ENCODE results near the gene PERM1.
A peak's percentile ranks its signal among the peaks of the same experiment; 100 is the strongest.

DNA sequence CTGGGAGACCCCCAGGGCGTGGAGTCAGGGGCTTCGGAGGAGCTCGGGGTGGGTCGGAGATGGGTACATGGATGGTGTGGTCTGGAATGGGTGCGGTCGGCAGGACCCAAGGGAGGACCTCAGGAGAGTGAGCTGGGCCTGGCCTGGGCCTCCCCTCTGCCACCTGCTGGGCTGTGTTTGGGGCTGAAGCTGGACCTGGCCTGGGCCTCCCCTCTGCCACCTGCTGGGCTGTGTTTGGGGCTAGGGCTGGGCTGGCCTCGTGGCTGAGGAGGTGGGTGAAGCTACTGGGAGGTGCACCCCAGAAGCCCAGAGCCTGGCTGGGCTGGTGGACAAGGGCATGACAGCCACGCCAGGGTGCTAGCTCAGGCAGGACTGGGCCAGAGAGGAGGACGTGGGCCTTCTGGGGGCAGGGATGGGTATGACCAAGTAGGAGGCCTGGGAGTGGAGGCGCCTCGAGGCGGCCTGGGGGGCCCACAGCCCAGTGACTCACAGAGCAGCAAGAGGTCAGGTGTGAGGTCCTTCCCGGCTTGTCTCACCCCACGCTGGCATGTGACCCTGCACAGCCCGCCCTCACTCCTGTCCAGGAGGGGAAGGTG, 43.7 kb downstream of the PERM1 start:
- TF ChIP-seq, protein P1, sequence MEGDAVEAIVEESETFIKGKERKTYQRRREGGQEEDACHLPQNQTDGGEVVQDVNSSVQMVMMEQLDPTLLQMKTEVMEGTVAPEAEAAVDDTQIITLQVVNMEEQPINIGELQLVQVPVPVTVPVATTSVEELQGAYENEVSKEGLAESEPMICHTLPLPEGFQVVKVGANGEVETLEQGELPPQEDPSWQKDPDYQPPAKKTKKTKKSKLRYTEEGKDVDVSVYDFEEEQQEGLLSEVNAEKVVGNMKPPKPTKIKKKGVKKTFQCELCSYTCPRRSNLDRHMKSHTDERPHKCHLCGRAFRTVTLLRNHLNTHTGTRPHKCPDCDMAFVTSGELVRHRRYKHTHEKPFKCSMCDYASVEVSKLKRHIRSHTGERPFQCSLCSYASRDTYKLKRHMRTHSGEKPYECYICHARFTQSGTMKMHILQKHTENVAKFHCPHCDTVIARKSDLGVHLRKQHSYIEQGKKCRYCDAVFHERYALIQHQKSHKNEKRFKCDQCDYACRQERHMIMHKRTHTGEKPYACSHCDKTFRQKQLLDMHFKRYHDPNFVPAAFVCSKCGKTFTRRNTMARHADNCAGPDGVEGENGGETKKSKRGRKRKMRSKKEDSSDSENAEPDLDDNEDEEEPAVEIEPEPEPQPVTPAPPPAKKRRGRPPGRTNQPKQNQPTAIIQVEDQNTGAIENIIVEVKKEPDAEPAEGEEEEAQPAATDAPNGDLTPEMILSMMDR (IDR thresholded peaks at IDR 0.05) = peak in 1 of 2 donors; percentile 21
- TF ChIP-seq POLR2AphosphoS5 (IDR thresholded peaks at IDR 0.05) = no peak
